K562 (cell line): ENCODE measurements around the gene PHLDB1. TPM values are rescaled to one million over a fixed set of nuclear protein-coding genes. Genes with fewer than 3 reads are reported as not detected.
A peak's percentile ranks its signal among the peaks of the same experiment; 100 is the strongest.

Experiments
- AFF1 ChIP-seq, 2 experiments: fragments of 450-650 bp; IDR thresholded peaks; 2 replicates each; pipeline ENCODE4 v1.6.1; 2018; ENCODE audit warnings: mild to moderate bottlenecking in 2 of 2, low read depth in 1 of 2; ENCODE audit not compliant: partially characterized antibody in 2 of 2
- ATF2 ChIP-seq: sonication (generic); formaldehyde crosslinking; IDR thresholded peaks from 2 replicates; pipeline ENCODE4 v1.8.1; 2022; ENCODE audit warnings: missing genetic modification reagents
- BRCA1 ChIP-seq, 2 experiments: fragments of 450-650 bp in 1 of 2; sonication (generic) in 1 of 2; formaldehyde crosslinking in 1 of 2; IDR thresholded peaks; 2 replicates each; pipeline versions ENCODE4 v1.5.0 to v1.6.1; 2017 to 2020; ENCODE audit warnings: mild to moderate bottlenecking in 1 of 2, missing genetic modification reagents in 1 of 2
- FOXK2 ChIP-seq, 2 experiments: fragments of 450-650 bp; IDR thresholded peaks in 1 of 2; conservative IDR thresholded peaks in 1 of 2; 2 replicates each; pipeline ENCODE4 v1.6.1; 2016; ENCODE audit warnings: low read depth in 2 of 2, mild to moderate bottlenecking in 1 of 2
- KAT7 ChIP-seq: sonication (generic); formaldehyde crosslinking; IDR thresholded peaks from 2 replicates; pipeline ENCODE4 v1.8.0; 2022; ENCODE audit warnings: missing genetic modification reagents, mild to moderate bottlenecking, borderline replicate concordance
- MAFG ChIP-seq: fragments of 450-650 bp; conservative IDR thresholded peaks from 2 replicates; pipeline ENCODE4 v1.6.1; 2016; ENCODE audit warnings: missing genetic modification characterization, missing compliant biosample characterization
- MCM7 ChIP-seq, 2 experiments: fragments of 450-650 bp; IDR thresholded peaks; 2 replicates each; pipeline ENCODE4 v1.6.1; 2016 to 2018
- MTA3 ChIP-seq: fragments of 450-650 bp; formaldehyde crosslinking; IDR thresholded peaks from 2 replicates; pipeline ENCODE4 v1.6.1; 2017; ENCODE audit warnings: mild to moderate bottlenecking, borderline replicate concordance
- TAF9B ChIP-seq: fragments of 450-650 bp; IDR thresholded peaks from 2 replicates; pipeline ENCODE4 v1.6.1; 2018; ENCODE audit warnings: mild to moderate bottlenecking; ENCODE audit not compliant: partially characterized antibody
- TAL1 ChIP-seq: fragments of 450-650 bp; IDR thresholded peaks from 2 replicates; pipeline ENCODE4 v1.6.1; 2016; ENCODE audit warnings: mild to moderate bottlenecking
- TEAD4 ChIP-seq, 2 experiments: sonication (generic) in 1 of 2; formaldehyde crosslinking in 1 of 2; IDR thresholded peaks; 2 replicates each; pipeline versions ENCODE4 v1.6.1 to v1.8.0; 2012 to 2022; ENCODE audit warnings: borderline replicate concordance in 1 of 2, inconsistent platforms in 1 of 2, low read length in 1 of 2, mild to moderate bottlenecking in 1 of 2, missing genetic modification reagents in 1 of 2
- VEZF1 ChIP-seq: fragments of 200-800 bp; sonication (Bioruptor generic); IDR thresholded peaks from 2 replicates; pipeline ENCODE4 v1.6.1; 2017; ENCODE audit warnings: missing genetic modification characterization, missing compliant biosample characterization
- XRCC5 ChIP-seq: fragments of 200-400 bp; formaldehyde crosslinking; IDR thresholded peaks from 2 replicates; pipeline ENCODE4 v1.6.1; 2017; ENCODE audit warnings: low read depth, mild to moderate bottlenecking, low read length
- ZNF584 ChIP-seq: fragments of 200-800 bp; sonication (Bioruptor generic); IDR thresholded peaks from 2 replicates; pipeline ENCODE4 v1.6.1; 2016; ENCODE audit warnings: low read depth, mild to moderate bottlenecking, missing genetic modification characterization, missing compliant biosample characterization
- polyA plus RNA-seq, 8 experiments: library from polyadenylated mRNA; depleted of rRNA in 4 of 8; stranded (reverse) in 5 of 8; unstranded in 3 of 8; fragments of >200 nt; fragmentation: Nextera tagmentation in 2 of 8; fragmentation: Illumina TruSeq in 1 of 8; extraction: Ambion mirVana in 2 of 8; extraction: Trizol in 1 of 8; gene quantifications; 2 replicates each; pipeline versions ENCODE4 v1.2.1 to v1.2.3, GENCODE V29; 2011 to 2014; ENCODE audit warnings: inconsistent platforms in 1 of 8, missing spikeins in 1 of 8
- total RNA-seq, 7 experiments: library from RNA; depleted of rRNA in 6 of 7; stranded (reverse); fragments of >200 nt in 6 of 7; fragmentation: Illumina TruSeq in 2 of 7; extraction: Trizol in 2 of 7; gene quantifications; 2 replicates each; pipeline versions ENCODE4 v1.2.1 to v1.2.3, GENCODE V29; 2011 to 2021; ENCODE audit warnings: low replicate concordance in 1 of 7
- TF ChIP-seq, protein P1 (sequence below): fragments of 450-650 bp; IDR thresholded peaks from 2 replicates; pipeline ENCODE4 v1.6.1; 2016; ENCODE audit warnings: low read depth, mild to moderate bottlenecking, moderate library complexity
- TF ChIP-seq, protein P2 (sequence below): sonication (generic); formaldehyde crosslinking; IDR thresholded peaks from 2 replicates; pipeline ENCODE4 v1.8.0; 2023; ENCODE audit warnings: mild to moderate bottlenecking, missing genetic modification reagents

PHLDB1 gene
- total and polyA plus RNA-seq, 9 of the 15 experiments (the other 6 are each of a cell fraction or from before 2014, with no cell fraction given), result 2.0 to 28.7 (median 16.2) TPM

DNA sequence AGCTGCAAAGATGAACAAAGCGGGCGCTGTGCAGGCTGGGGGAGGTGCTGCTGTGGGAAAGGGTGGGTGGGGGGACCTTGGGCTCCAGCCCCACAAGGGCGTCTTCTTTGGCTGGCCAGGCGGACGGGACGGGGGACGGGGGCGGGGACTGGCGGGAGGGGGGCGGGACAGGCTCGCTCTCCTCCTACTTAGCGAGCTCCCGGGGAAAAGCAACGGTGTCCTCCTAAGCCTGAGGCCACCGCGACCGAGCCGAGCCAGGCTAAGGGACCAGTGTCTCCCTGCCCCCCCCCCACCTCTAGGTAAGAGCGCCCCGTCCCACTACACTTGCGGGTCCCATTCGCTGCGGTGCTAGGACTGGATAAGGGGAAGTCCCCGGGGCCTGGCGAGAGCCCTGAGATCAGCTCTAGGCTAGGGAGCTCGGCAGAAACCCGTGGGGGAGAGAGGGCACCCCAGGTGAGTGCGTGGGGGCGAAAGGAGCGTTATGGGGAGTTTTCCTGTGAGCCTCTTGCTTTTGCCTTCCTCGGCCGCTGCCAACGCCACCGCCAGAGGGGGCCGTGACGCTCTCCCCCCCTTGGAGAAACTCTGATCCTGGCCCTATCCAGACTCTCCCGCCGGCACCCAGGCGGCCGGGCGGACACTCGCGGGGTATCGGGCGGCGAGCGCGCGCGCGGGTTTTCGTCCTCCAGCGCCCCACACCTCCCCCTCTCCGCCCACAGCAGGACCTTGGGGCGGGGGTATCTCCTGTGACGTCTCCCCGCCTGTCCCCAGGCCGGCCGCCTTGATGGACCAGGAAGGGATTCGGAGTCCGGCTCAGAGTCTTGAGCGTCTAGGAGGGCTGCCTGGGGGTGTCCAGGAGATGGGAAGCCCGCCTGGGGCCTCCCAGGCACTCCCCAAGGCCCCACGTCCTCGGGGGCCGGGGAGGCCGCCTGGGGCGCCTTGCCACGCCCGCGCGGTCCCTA, at the start of gene PHLDB1 (continued):
- no peak for TF ChIP-seq TEAD4 (IDR thresholded peaks at IDR 0.05; ENCODE audit: low read length)
- no peak for TF ChIP-seq TEAD4 (CRISPR knock-in tag; IDR thresholded peaks at IDR 0.05; ENCODE audit: borderline replicate concordance)
- TF ChIP-seq MCM7 (IDR thresholded peaks at IDR 0.05), result no peak
- no peak for TF ChIP-seq TAF9B
- TF ChIP-seq MTA3, result peak; percentile 42; the same call in 1 of the 2 replicates
- TF ChIP-seq XRCC5, result no peak
- TF ChIP-seq MAFG (tag), result no peak
- peak; percentile 63 for TF ChIP-seq VEZF1 (CRISPR knock-in tag)
- TF ChIP-seq FOXK2 (conservative IDR thresholded peaks at IDR 0.05 in 1 of 2, IDR thresholded peaks at IDR 0.05 in 1 of 2; ENCODE audit: low read depth in 2 of 2), result no peak
- no peak for TF ChIP-seq BRCA1 (IDR thresholded peaks at IDR 0.05)
- no peak for TF ChIP-seq BRCA1 (CRISPR knock-in tag; IDR thresholded peaks at IDR 0.05)
- no peak for TF ChIP-seq AFF1 (IDR thresholded peaks at IDR 0.05; ENCODE audit: low read depth in 1 of 2, partially characterized antibody in 2 of 2)
- TF ChIP-seq, protein P1, sequence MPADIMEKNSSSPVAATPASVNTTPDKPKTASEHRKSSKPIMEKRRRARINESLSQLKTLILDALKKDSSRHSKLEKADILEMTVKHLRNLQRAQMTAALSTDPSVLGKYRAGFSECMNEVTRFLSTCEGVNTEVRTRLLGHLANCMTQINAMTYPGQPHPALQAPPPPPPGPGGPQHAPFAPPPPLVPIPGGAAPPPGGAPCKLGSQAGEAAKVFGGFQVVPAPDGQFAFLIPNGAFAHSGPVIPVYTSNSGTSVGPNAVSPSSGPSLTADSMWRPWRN, result no peak
- TF ChIP-seq, protein P2, sequence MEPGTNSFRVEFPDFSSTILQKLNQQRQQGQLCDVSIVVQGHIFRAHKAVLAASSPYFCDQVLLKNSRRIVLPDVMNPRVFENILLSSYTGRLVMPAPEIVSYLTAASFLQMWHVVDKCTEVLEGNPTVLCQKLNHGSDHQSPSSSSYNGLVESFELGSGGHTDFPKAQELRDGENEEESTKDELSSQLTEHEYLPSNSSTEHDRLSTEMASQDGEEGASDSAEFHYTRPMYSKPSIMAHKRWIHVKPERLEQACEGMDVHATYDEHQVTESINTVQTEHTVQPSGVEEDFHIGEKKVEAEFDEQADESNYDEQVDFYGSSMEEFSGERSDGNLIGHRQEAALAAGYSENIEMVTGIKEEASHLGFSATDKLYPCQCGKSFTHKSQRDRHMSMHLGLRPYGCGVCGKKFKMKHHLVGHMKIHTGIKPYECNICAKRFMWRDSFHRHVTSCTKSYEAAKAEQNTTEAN (CRISPR knock-in tag), result no peak
- TF ChIP-seq KAT7, result no peak; the same call in 1 of the 2 replicates
- no peak for TF ChIP-seq ATF2 (CRISPR knock-in tag)
- TF ChIP-seq TAL1, result no peak
- TF ChIP-seq ZNF584 (CRISPR knock-in tag), result no peak
